ENCODE data around the gene PRDM4. TPM values are rescaled to one million over a fixed set of nuclear protein-coding genes. Genes with fewer than 3 reads are reported as not detected.
A peak's percentile ranks its signal among the peaks of the same experiment; 100 is the strongest.
"Not testable (repeated sequence)": the region's sequence is repeated elsewhere in the genome, so short reads cannot be mapped to it uniquely, and the experiment has no call there.

The PRDM4 gene
- polyA plus RNA-seq, 3 donors, result 39.7 to 44.1 (median 41.1) TPM

GRCh38 chr12:107705522-107705921 lies 55.4 kb downstream of the PRDM4 start:
- DNase-seq (ENCODE audit: low read depth in 3 of 3, low spot score in 2 of 3), result not testable (repeated sequence)

GRCh38 chr12:107704041-107704440 lies 56.9 kb downstream of the PRDM4 start:
- no peak for DNase-seq (ENCODE audit: low read depth in 3 of 3, low spot score in 2 of 3)

GRCh38 chr12:107702106-107702505 lies 58.8 kb downstream of the PRDM4 start:
- DNase-seq (ENCODE audit: low read depth in 3 of 3, low spot score in 2 of 3), result no peak

- DNase-seq (ENCODE audit: low read depth in 3 of 3, low spot score in 2 of 3), result not testable (repeated sequence)
Measured at GRCh38 chr12:107695772-107696171, 65.2 kb downstream of the PRDM4 start.

- peak; percentile 92 to 93 (median 92) for DNase-seq (ENCODE audit: low read depth in 3 of 3, low spot score in 2 of 3)
Measured at GRCh38 chr12:107685360-107686248, 75.3 kb downstream of the PRDM4 start, which contains the start of gene PWP1. TSS of gene PWP1 (plus strand) at chr12:107685799. CDS start at chr12:107685900, 101 bp downstream.

GRCh38 chr12:107684990-107685359 lies 76.0 kb downstream of the PRDM4 start:
- peak; percentile 13 to 27 (median 26) for DNase-seq (ENCODE audit: low read depth in 3 of 3, low spot score in 2 of 3)

GRCh38 chr12:107684029-107684795 lies 76.7 kb downstream of the PRDM4 start:
- no peak for DNase-seq (ENCODE audit: low read depth in 3 of 3, low spot score in 2 of 3)

Other genes starting within 250 kb of the PRDM4 start
- gene PWP1, start 75.3 kb downstream of the PRDM4 start, polyA plus RNA-seq (ENCODE audit: insufficient read length in 3 of 3), result 10 to 100 TPM; 57.2 to 63.1 (median 60.5) TPM
- under 1 TPM in 1 of 3 donors, not detected in 2; 0.08 TPM for gene ASCL4, start 13.6 kb upstream of the PRDM4 start, polyA plus RNA-seq (ENCODE audit: insufficient read length in 3 of 3)